HG03460 (cell line): ENCODE data around the gene PFKFB1.

Experiments
- ATAC-seq: cut with Tn5 transposase; IDR thresholded peaks from one replicate; pipeline ENCODE4 v1.9.1; 2021; ENCODE audit not compliant: unreplicated experiment

PFKFB1 gene

GRCh38 chrX:54926978-54927377 lies 67.0 kb downstream of the PFKFB1 start:
- no peak for ATAC-seq

- no peak for ATAC-seq
These were observed 70.6 kb downstream of the PFKFB1 start for GRCh38 chrX:54923376-54923775.

- no peak for ATAC-seq
These were observed 71.4 kb downstream of the PFKFB1 start for GRCh38 chrX:54922547-54922946.

- ATAC-seq: peak; percentile 76
These were observed 72.5 kb downstream of the PFKFB1 start for GRCh38 chrX:54921427-54922021.

- peak; percentile 28 for ATAC-seq
These were observed 73.2 kb downstream of the PFKFB1 start, which contains the start of gene TRO for GRCh38 chrX:54920610-54921426. Gene TRO (plus strand): TSS chrX:54920824. CDS start chrX:54922247, 1,423 bp downstream.

GRCh38 chrX:54909941-54910340 lies 84.0 kb downstream of the PFKFB1 start:
- no peak for ATAC-seq

- ATAC-seq: no peak
These were observed 99.8 kb downstream of the PFKFB1 start for GRCh38 chrX:54894159-54894558.

- no peak for ATAC-seq
These were observed 102.4 kb downstream of the PFKFB1 start for GRCh38 chrX:54891573-54891972.

- no peak for ATAC-seq
These were observed 108.2 kb downstream of the PFKFB1 start for GRCh38 chrX:54885740-54886139.
